GM15510 (cell line): ENCODE results near the gene PHF5A.

ENCODE experiments used
- POLR2A ChIP-seq: IDR thresholded peaks from 3 replicates; pipeline ENCODE4 v1.6.1; 2011; ENCODE audit warnings: borderline replicate concordance; ENCODE audit not compliant: insufficient read length; ENCODE audit errors: extremely low read depth

PHF5A gene

DNA sequence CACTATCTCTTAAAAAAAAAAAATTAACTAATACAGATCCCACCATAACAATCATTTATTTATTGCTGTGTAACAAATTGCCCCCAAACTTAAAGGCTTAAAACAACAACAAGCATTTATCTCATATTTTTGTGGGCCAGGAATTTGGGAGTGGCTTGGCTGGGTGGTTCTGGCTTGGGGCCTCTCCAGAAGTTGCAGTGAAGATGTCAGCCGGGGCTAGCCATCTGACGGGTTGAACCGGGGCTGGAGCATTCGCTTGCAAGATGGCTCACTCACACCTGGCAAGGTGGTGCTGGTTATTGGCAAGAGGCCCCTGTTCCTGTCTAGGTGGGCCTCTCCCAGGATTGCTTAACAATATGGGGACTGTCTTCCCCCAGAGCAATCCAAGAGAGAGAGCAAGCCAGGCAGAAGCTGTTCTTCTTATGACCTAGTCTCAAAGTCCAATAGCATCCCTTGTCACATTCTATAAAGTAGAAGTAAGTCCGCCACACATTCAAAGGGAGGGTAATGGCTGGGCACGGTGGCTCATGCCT lies 29.9 kb upstream of the PHF5A start:
- TF ChIP-seq POLR2A, result no peak

DNA sequence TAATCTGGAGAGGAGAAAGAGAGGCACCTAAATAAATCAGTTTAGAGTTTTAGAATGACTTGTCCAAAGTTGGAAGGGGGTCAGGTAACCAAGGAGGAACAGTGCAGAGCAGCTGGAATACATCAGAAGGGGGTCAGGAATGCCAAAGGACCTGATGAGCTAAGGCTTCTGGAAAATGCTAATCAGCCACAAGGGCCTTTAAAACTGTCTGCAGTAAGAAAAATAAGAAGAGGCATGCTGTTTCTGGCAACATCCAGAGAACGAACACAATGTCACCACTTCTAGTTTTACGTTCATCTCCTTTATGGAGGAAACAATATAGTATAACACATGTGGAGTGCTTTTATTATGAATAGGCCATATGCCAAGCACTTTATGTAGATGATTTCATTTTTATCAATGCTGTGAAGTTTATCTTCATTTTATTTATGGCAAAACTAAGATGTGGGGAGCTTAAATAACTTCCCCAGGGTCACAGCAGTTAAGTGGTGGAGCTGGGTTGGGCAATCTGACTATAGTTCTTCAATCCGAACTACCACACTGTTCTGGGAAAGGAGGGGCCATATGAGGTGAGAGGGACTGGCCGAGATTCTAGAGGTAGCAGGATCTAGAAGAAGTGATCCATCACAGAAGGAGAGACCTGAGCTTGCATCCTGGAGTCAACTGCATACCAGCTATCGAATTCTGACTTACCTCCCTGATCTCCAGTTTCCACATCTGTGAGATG lies 23.0 kb upstream of the PHF5A start:
- TF ChIP-seq POLR2A, result no peak

DNA sequence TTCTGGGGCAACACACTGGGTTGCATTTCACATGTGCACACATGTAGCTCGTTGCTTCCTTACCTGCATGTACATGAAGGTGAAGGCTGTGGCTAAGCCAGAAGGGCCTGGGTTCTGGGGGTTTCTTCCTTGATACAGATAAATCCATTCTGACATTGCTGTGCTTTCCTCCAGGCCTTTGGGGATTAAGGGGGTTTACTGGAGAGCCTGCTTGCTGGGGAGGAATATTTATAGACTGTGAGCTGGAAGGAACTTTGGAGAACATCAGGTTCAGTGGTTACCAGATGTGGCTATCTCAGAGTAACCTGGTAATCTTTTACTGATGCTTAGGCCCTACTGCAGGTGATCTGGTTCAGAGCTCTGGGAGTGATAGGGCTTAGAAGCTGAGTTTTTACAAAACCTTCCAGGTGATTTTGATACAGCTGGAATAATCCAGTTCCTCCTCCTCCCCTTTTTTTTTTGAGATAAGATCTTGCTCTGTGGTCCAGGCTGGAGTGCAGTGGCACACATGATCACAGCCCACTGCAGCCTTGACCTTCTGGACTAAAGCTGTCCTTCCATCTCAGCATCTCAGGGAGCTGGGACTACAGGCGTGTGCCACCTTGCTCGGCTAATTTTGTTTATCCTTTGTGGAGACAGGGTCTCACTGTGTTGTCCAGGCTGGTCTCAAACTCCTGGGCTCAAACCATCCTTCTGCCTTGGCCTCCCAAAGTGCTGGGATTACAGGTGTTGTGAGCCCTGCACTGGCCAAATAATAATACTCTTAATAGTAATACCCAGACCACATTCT lies 20.3 kb upstream of the PHF5A start:
- TF ChIP-seq POLR2A, result no peak

DNA sequence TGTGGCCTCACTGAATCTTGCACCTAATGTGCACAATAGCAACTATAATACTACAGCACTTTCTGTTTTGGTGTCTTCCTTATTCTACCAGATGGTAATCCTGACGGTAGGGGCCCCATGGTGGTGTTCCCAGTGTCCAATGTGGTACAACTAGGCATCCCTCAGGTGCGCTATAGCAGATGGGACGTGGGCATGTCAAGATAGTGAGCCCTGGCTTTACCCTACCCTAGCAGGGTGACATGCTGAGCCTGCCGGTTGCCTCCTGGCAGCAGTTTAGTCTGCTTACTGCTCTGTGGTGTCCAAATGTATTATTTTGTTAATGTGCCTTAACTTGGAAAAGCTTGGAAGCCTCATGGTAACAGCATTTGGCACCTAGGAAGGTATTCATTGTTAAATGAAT lies 19.6 kb upstream of the PHF5A start:
- no peak for TF ChIP-seq POLR2A

GRCh38 chr22:41487037-41487935 lies 18.8 kb upstream of the PHF5A start:
- TF ChIP-seq POLR2A, result no peak

DNA sequence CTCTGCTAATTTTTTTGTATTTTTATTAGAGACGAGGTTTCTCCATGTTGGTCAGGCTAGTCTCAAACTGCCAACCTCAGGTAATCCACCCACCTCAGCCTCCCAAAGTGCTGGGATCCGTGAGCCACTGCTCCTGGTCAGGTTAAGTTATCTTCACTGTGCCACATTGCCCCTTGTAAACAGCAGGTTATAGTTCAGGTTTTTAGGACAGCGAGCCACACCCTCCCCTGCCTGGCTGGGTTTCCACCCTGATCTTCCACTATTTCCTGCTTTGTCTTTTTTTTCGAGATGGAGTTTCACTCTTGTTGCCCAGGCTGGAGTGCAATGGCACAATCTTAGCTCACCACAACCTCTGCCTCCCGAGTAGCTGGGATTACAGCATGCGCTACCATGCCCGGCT lies 16.5 kb upstream of the PHF5A start:
- no peak for TF ChIP-seq POLR2A

DNA sequence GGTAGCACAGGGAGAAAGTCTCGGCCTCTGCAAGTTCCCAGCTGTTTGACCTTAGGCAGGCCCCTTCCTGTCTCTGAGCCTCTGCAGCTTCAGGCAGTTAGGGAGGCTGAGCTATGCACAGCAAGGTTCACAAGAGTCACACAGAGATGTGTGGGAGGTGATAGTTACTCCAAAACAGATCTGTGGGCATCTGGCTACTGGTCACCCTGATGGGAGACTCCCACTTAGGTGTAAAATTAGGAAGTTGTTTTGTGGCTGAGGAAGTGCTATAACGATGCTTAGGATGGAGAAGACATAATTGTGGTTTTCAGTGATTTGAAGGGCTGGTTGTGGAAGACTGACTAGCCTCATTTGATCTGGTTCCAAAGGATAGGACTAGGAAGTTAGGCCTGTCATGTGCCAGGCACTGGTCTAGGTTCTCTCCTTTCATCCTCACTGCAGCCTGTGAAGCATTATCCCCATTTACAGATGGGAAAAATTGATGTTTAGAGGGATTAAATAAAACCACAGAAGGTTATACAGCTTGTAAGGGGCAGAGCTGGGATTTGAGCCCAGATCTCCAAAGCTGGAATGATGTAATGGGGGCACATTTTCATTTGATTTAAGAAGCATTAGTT lies 13.9 kb upstream of the PHF5A start:
- TF ChIP-seq POLR2A, result no peak

DNA sequence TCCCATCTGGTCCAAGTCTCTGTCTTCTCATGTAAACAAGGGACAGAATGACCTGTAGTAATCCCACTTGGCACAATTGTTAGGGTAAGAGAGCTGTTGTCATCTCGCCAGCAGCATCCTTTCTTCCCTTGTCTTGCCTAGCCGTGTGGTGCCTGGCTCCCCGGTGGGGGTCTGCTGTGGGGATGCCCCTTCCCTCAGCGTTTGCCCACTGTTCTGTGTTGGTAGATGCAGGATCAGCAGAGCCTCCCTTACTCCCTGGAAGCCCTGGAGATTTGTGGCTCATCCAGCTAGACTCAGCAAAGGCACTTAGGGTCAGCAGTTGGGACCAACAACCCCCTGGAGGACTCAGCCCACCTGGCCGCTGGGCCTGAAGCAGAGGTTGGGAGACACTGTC lies 13.4 kb upstream of the PHF5A start:
- TF ChIP-seq POLR2A, result no peak

- TF ChIP-seq POLR2A, result no peak
Measured at GRCh38 chr22:41481131-41481830, 12.8 kb upstream of the PHF5A start.

DNA sequence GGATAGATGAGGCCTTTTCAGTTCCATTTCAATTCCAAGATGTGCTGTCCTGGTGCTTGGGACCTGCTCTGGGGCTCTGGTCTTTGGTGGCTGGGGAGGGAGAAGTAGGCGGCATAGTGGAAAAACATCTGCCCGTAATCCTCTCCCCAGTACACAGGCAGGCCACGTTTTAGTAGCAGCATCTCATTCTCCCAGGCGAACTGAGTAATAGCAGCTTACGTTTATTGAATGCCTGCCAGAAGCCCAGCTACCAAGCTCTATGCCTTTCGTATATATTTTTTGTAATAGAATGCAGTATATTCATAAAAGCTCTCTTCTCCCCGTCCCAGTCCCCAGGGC lies 11.9 kb upstream of the PHF5A start:
- TF ChIP-seq POLR2A, result no peak

GRCh38 chr22:41479671-41480396 lies 11.3 kb upstream of the PHF5A start:
- TF ChIP-seq POLR2A, result no peak

- no peak for TF ChIP-seq POLR2A
Measured at GRCh38 chr22:41478891-41479521, 10.5 kb upstream of the PHF5A start.

- no peak for TF ChIP-seq POLR2A
Measured at GRCh38 chr22:41478473-41478872, 10.0 kb upstream of the PHF5A start.
